Activated CD8-positive, alpha-beta T cell treated with anti-CD3 and anti-CD28 coated beads for 36 hours (primary cell): ENCODE measurements around the gene AKR1A1. TPM values are rescaled to one million over a fixed set of nuclear protein-coding genes. Genes with fewer than 3 reads are reported as not detected.
A peak's percentile ranks its signal among the peaks of the same experiment; 100 is the strongest.

ENCODE experiments used
- ATAC-seq: fragments of 200-7000 bp; cut with Tn5 transposase; one replicate; pipeline ENCODE4 v1.10.0; 2021; ENCODE audit warnings: mild to moderate bottlenecking, moderate library complexity
- CTCF ChIA-PET: fragments of 350-600 bp; sonication (Branson Sonifier 250); formaldehyde crosslinking; loops from one replicate; lab custom pipeline; 2021; ENCODE audit warnings: antibody characterized with exemption; lab: Charles Lee
- POLR2A ChIA-PET: fragments of 350-600 bp; sonication (Branson Sonifier 250); formaldehyde crosslinking; loops from one replicate; lab custom pipeline; 2021; ENCODE audit warnings: antibody characterized with exemption; lab: Charles Lee
- DNase-seq: peaks from one replicate; pipeline ENCODE4 v3.0.0-alpha.2; 2020
- H3K27ac Mint-ChIP-seq: one replicate; pipeline ENCODE4 v1.8.0; 2021; ENCODE audit warnings: mild to moderate bottlenecking, mixed read lengths
- H3K27me3 Mint-ChIP-seq: one replicate; pipeline ENCODE4 v1.8.0; 2021; ENCODE audit warnings: mixed read lengths
- H3K36me3 Mint-ChIP-seq: one replicate; pipeline ENCODE4 v1.8.0; 2021; ENCODE audit warnings: low read depth, mixed read lengths
- H3K4me1 Mint-ChIP-seq: one replicate; pipeline ENCODE4 v1.8.0; 2021; ENCODE audit warnings: low read depth, mixed read lengths
- H3K4me3 Mint-ChIP-seq: one replicate; pipeline ENCODE4 v1.8.0; 2021; ENCODE audit warnings: mild to moderate bottlenecking, moderate library complexity, mixed read lengths
- H3K9me3 Mint-ChIP-seq: one replicate; pipeline ENCODE4 v1.8.0; 2021; ENCODE audit warnings: mixed read lengths
- CTCF ChIP-seq: fragments of 200-600 bp; IDR thresholded peaks from one replicate; pipeline ENCODE4 v1.8.0; 2022; ENCODE audit warnings: antibody characterized with exemption, mild to moderate bottlenecking
- intact Hi-C: fragments of 100-400 bp; cut with micrococcal nuclease; formaldehyde crosslinking; loops from one replicate; pipeline ENCODE4 v1.10.0; 2022
- total RNA-seq, 2 experiments: library from RNA; stranded (reverse); gene quantifications; one replicate each; pipeline ENCODE4 v1.2.3, GENCODE V29; 2021

The AKR1A1 gene
- total RNA-seq, 2 experiments from 2014 or later, result 184 to 186 TPM

DNA sequence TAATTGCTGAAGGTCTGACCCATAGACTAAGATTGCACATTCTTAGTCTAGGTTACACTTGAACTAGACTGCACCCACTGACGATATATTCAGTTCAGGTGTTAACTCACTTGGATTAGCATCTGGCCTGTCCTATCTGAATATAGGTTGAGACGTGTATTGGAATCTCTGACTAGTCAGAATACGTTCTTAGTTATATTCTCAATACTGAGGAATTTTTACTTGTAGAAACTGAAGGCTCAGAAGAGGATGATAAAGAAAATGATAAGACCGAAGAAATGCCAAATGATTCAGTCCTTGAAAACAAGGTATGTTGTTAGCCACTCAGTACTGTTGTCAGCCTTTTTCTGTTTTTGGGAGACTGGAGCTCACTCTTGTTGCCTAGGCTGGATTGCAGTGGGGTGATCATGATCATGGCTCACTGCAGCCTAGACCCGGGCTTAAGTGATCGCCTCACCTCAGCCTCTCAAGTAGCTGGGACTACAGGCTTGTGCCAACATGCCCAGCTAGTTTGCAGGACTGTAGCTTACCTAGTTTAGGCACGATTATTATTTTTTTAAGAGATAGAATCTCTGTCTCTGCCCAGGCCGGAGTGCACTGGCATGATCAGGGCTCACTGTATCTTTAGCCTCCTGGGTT, 62.4 kb downstream of the AKR1A1 start:
- POLR2A ChIA-PET, result interaction anchor here (0.6 to 4.0 kb wide), 5 partner anchors 9 to 92 kb away, joined by 3 to 19 read pairs (median 7); partner anchors contain the start of gene CCDC17
- H3K4me3 Mint-ChIP-seq, result no peak overlapping the region
- intact Hi-C loops, result no loop called here
- peaks cover 57% of the 10 kb centered on the region for H3K36me3 Mint-ChIP-seq
- TF ChIP-seq CTCF, result no peak
- DNase-seq (no peak), ATAC-seq (no peak)
- no peaks in the 10 kb centered on the region for H3K27me3 Mint-ChIP-seq
- CTCF ChIA-PET, result interaction anchor here (0.8 kb wide), 1 partner anchor 253 kb away, joined by 3 read pairs; no protein-coding TSS in a partner anchor
- no peaks in the 10 kb centered on the region for H3K9me3 Mint-ChIP-seq
- H3K27ac Mint-ChIP-seq, result peak overlapping the region; percentile 68
- H3K4me1 Mint-ChIP-seq, result peaks cover 5% of the 10 kb centered on the region

DNA sequence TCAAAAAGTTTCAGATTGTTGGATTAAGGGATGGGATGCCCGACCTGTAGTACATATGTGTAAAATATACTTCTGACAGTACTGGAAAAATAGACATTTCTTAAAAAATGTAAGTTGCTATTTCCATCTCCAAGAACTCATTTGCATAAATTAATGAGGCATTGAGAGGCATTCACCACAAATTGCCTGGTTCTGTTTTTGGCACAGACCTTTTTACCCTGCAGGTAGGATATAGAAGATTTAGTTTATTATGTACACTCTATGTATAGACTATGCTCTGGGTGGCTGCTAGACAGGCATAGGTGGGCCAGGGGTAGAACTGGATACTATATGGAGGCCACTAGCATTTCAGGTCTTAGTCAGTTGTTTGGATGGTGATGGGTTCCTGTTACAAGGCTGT, 65.3 kb downstream of the AKR1A1 start:
- ATAC-seq (no peak), DNase-seq (no peak)
- Mint-ChIP-seq H3K27me3 (no peaks in the 10 kb centered on the region), H3K27ac (no peak overlapping the region), H3K4me1 (no peaks in the 10 kb centered on the region), H3K36me3 (peaks cover 48% of the 10 kb centered on the region), H3K9me3 (no peaks in the 10 kb centered on the region), H3K4me3 (no peak overlapping the region)
- intact Hi-C loops, result no loop called here
- POLR2A ChIA-PET, result no interaction called here
- CTCF ChIA-PET, result no interaction called here
- TF ChIP-seq CTCF, result no peak

GRCh38 chr1:45617618-45618017, 67.0 kb downstream of the AKR1A1 start:
- no peaks in the 10 kb centered on the region for H3K9me3 Mint-ChIP-seq
- H3K27me3 Mint-ChIP-seq, result no peaks in the 10 kb centered on the region
- H3K36me3 Mint-ChIP-seq, result peaks cover 42% of the 10 kb centered on the region
- DNase-seq (no peak), ATAC-seq (no peak)
- no peak overlapping the region for H3K27ac Mint-ChIP-seq
- H3K4me1 Mint-ChIP-seq, result no peaks in the 10 kb centered on the region
- ChIA-PET CTCF (no interaction called here), POLR2A (interaction anchor here (0.5 to 1.3 kb wide), 2 partner anchors 20 to 78 kb away, joined by 3 read pairs; no protein-coding TSS in a partner anchor)
- H3K4me3 Mint-ChIP-seq, result no peak overlapping the region
- no peak for TF ChIP-seq CTCF
- intact Hi-C loops, result no loop called here

DNA sequence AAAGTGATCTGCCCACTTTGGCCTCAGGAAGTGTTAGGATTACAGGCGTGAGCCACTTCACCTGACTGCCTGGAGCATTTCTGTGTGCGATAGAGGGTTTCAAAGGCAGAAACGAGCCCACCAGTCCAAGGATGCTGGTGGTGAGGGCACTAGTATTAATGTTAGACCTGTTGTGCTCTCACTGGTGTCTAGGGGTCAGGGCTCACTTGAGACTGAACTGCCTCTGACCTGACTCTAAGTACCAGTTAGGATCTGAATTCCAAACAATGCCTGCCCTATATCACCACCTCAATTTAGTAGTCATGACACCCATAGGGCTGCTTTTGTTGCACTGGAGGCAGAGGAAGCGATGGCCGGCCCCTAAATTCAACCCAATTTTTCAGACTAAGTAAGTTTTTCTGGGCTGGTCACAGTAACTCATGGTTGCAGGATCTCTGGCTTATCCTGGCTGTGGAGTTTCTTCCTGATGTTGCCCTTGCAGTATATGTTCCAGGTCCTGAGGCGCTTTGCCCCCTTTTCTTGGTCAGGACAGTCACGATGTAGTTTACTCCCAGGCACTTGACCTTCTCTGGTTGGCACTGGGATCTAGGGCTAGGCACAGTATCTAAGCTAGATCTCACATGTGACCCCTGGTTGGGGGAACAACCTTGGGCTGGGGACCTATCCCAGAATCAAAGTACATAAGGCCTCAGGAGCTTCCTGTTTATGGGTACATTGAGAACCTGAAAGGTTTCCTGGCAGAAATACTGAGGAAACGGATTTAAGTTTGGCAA, 68.7 kb downstream of the AKR1A1 start:
- ChIA-PET CTCF (no interaction called here), POLR2A (no interaction called here)

More for the DNA sequence above, 68.7 kb downstream of the AKR1A1 start:
- Mint-ChIP-seq H3K27me3 (no peaks in the 10 kb centered on the region), H3K36me3 (peaks cover 38% of the 10 kb centered on the region), H3K4me3 (no peak overlapping the region), H3K27ac (peak overlapping the region; percentile 59), H3K9me3 (no peaks in the 10 kb centered on the region), H3K4me1 (no peaks in the 10 kb centered on the region)
- DNase-seq (no peak), ATAC-seq (no peak)
- no peak for TF ChIP-seq CTCF
- intact Hi-C loops, result no loop called here

Other genes starting within 250 kb of the AKR1A1 start
- 10 to 100 TPM; 37.5 to 39.8 TPM for gene HPDL, start 223.9 kb upstream of the AKR1A1 start, total RNA-seq
- 10 to 100 TPM; 25.7 to 28.1 TPM for gene TOE1, start 210.7 kb upstream of the AKR1A1 start, total RNA-seq
- 10 to 100 TPM; 51.4 to 54.5 TPM for gene MUTYH, start 210.4 kb upstream of the AKR1A1 start, total RNA-seq
- gene TESK2, start 59.7 kb upstream of the AKR1A1 start, total RNA-seq, result 1 to 10 TPM; 2.9 to 3.7 TPM
- 1 to 10 TPM; 5.6 to 7.1 TPM for gene CCDC163, start 50.8 kb upstream of the AKR1A1 start, total RNA-seq
- gene MMACHC, start 50.5 kb upstream of the AKR1A1 start, total RNA-seq, result 1 to 10 TPM; 8.4 to 10.0 TPM
- gene PRDX1, start 28.9 kb upstream of the AKR1A1 start, total RNA-seq, result 100 to 1,000 TPM; 547 to 553 TPM
- 100 to 1,000 TPM; 227 to 246 TPM for gene NASP, start 33.2 kb downstream of the AKR1A1 start, total RNA-seq
- gene CCDC17, start 73.2 kb downstream of the AKR1A1 start, total RNA-seq, result 1 to 10 TPM; 1.7 to 1.9 TPM
- gene GPBP1L1, start 135.7 kb downstream of the AKR1A1 start, total RNA-seq, result 100 to 1,000 TPM in 1 of 2 experiments, 10 to 100 TPM in 1; 95.7 to 105 TPM
- 10 to 100 TPM; 30.9 to 35.7 TPM for gene TMEM69, start 137.4 kb downstream of the AKR1A1 start, total RNA-seq
- 10 to 100 TPM; 14.7 to 16.7 TPM for gene IPP, start 199.8 kb downstream of the AKR1A1 start, total RNA-seq